Superior temporal gyrus (tissue), 1 donor: ENCODE results near the gene PPFIA2.
"Not testable (repeated sequence)": the region's sequence is repeated elsewhere in the genome, so short reads cannot be mapped to it uniquely, and the experiment has no call there.

Experiments used
- DNase-seq: peaks from one replicate; pipeline ENCODE4 v3.0.0-alpha.2; 2016; ENCODE audit errors: extremely low spot score

PPFIA2 gene

DNA sequence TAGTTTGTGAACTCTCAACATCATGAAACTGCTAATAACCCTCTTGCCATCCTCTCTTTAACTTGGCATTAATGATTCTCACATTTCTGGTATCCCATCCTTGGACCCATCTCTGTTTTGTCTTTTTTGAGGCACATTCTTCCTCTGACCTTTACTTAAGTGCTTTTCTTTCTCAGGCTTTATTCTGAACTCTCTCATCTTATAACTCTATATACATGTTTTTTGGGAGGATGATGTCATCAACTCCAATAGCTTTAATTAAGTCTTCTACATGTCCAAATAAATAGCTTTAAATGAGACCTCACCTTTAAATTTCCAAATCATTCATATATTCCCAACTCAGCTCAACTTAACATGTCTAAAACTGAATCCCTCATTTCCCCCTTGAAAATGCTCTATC is 88.4 kb downstream of the PPFIA2 start:
- DNase-seq: no peak

DNA sequence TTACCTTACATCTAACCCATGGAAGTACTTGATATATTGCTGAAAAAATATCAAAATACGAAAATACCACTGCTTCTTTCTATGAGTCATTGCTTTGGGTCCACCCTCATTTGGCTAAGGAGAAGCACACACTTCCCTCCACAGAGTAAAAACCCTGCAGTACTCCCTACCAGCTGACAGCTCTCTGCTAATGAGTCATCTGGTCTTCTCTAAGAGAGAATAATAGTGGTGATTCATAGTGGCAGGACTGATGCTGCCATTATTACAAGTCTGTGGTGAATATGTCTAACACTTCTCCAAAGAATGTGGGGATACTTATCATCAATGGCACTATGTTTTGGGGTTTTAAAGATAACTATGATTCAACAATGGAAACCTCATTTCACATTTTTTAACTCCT is 90.7 kb downstream of the PPFIA2 start:
- DNase-seq: peak; percentile 70

DNA sequence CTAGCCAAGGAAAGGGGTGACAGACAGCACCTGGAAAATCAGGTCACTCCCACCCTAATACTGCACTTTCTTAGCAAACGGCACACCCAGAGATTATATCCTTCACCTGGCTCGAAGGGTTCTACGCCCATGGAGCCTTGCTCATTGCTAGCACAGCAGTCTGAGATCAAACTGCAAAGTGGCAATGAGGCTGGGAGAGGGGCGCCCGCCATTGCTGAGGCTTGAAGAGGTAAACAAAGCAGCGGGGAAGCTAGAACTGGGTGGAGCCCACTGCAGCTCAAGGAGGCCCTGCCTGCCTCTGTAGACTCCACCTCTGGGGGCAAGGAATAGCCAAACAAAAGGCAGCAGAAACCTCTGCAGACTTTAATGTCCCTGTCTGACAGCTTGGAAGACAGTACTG is 99.8 kb downstream of the PPFIA2 start:
- not testable (repeated sequence) for DNase-seq

DNA sequence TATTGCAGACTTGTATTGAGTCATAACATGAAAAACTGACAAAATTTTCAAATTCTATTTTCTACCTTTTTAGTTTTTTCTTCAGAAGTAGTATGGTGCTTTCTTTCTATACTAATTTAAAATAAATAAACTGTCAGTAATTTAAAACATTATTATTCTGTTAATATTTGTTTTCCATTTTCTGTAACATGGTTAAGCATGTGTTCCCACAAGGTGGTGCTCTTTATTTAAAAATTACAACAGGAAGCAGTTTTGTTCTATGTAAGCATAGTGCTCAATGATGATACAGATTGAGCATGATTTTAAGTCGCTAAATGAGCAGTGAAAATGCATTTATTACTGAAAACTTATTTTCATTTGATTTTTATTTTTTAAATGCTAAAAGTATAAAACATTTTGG is 114.6 kb downstream of the PPFIA2 start:
- peak; percentile 88 for DNase-seq

DNA sequence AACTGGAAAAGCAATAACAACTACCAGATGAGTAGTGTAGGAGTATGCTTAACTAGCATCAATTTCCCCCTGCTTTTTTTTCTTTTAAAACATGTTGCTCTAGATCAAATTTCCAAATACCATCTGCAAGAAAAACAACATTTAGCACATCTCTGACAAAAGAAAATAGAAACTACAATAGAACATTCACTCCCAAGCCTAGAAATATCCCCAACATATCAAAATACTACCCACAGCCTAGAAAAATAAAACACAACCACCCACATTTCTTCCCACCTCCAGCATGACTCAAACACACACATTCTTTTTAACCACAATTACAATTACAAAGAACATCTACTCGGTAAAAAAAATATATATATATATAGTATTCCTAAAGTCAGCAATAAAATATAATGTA is 120.0 kb downstream of the PPFIA2 start:
- no peak for DNase-seq

DNA sequence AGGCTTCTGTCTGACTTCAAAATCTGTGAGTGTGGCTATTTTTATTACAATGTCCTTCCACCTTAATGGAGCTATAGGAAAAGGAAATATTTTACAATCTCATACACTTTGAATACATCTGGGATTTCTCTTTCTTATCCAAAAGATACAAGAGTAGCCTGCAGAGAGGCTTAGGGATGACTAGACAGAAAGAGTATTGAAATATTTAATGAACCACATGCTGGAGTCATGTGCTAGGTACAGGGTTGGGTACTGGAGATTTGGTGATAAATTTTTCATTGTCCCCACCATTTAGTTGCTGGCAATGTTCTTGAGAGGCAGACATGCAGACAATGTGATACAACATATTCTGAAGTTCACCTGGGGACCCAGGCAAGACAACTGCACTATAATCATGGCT is 126.0 kb downstream of the PPFIA2 start:
- DNase-seq: no peak

DNA sequence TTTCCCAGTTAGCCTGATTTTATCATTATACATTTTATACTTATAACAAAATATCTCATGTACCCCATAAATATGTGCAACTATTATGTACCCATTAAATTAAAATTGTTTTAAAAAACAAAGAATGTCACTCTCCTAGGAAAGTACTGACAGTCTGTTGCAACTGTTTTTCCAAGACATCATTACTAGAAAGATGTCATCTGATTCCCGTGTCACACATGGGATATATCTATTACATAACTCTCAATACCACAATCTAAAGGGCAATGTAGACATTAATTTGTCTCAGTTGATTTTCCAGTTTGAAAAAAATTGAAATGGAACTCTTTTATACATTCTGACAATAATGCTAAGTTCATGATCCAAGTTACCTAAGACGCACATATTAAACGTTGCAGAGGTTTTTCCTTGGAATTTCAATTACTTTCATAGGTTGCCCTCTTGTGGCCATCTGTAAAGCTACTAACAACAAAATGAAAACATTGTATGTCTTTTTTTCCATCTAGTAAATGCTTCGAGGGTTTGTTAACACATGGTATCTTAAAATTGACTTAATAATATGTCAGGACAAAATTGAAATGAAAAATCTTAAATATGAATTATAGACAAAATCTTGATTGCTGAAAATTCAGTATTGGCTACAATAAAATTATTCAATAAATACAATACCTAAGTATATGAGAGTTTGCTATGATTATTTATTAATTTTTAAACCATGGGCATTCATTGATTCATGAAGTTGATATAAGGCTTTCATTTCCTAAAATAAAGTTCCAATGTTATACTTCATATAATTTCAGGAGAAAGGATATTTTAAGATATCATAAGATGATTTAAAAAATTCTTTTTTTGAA is 131.6 kb downstream of the PPFIA2 start:
- peak; percentile 95 for DNase-seq

DNA sequence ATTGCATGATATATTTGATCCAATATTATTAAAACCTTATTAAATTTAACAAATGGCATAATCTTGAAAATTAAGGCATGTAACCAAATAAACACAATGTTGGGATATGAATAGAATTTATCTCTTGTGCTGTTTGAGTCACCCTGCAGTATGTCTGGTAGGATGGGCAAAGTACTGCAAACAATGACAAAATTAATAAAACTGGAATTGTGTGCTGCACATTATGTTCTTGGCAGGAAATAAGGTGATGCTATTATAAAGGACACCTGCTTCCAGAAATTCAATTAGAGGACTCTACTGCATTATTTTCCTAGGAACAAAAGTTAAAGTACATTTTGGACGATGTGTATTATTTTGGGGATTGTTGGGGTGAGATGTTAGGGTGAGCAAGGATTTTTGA is 132.7 kb downstream of the PPFIA2 start:
- DNase-seq: no peak

DNA sequence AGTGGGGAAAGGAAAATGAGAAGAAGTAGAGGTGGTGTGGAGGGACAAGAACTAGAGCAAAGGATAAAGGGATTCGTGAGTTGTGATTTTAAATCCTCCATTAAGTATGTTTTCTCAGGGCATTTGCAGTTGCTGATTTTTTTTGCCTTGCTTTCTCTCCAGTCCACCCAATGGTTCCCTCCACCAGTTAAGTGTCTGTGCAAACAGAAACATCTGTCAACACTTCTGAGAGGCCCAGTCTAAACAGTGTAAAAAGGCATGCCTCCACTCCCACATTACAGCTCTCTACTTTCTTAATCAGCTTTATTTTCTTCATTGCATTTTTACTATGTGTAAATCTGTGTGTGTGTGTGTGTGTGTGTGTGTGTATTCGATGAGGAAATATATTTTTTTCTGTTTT is 141.2 kb downstream of the PPFIA2 start:
- DNase-seq: no peak

DNA sequence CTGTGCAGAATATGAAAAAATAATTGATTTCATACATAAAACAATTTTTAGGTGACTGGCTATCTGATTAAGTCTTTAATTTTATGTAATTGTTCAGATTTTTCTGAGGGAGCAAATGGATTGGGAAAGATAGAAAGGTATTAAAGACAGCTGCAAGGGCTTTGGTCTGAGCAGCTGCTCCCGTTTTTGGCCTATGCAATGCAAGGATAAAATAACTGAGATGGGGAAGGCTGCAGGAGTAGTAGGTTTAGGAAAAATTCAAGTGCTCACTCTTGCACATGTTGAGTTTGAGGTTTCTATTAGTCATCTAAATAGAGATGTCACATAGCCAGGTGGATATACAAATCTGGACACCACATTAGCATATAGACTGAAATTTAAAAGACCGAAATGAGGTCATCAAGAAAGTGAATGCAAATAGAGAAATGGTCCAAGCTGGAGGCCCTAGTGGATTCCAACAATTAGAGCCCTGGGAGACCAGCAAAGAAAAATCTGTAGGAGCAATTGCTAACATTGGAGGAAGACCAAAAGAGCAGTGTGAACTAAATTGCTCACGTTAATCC is 144.0 kb downstream of the PPFIA2 start:
- DNase-seq: no peak

DNA sequence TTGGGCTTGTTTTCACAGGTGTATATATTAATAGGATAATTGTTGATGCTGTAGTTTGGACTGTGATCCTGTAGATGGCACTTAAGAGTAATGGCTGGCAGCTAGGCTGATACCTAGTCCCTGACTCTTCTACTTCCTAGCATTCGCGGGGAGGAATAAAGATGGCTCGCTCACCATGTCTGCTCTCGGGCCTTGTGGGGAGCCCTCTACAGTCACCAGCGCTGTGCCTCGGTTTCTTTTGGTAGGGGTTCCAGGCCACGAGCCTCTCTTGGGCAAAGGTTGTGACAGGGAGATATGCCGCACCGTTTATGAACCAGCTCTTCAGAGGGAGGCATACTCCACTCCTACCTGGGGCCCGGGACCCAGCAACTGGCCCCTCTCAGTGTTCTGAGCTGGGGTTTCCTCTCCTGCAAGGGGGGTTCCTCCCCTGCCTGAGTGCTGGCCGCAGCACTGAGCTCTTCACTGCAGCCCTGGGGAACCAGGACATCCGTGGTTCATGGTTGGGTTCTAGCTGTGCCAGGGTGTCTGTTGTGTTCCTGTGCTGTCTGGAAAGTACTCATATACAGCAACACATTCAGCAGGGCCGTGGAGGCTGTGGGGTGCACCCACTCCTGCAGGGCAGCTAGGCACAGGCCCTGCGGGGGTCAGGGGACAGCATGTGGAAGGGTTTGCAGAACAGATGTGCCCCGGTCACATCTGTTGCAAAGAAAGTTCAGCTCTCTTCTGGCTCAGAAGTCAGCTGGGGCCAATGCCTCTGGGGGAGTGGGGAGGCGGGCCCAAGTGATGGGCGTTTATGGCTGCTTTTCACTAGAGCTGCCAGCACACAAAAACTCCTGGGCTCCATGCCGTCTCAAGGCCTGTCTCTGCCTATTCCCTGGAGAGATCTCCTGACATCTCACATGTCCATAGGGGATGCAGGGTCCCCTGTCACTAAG is 147.9 kb downstream of the PPFIA2 start:
- DNase-seq: no peak

DNA sequence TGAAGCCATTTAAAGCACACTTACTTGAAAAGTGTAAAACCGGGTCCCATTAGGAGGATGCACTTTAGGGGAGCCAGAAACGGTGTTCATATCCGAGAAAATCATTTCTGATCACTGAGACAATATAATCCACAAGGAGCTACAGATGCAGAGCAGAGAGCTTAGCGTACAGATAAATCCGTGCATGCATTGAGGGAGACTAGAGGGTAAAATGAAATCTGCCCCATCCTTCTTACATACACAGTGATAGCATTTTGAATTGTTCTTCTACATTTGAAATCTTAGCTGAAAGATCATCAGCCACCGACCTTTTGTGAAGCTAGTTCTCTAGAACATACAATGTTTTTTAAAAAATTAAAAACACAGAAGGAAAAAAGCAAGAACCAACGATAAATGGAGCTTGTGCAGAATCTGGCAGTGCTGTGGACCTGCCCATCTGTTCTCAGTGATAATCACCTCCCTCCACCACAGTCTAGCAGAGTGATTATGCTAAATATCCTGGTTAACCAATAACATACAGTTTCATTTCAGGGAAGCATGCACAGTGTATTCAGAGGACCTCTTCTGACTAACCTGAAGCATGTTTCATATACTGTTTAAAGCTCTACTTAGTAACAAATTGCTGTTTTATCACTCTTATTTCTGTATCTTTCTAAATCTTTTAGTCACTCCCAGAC is 161.1 kb downstream of the PPFIA2 start:
- DNase-seq: peak; percentile 67

DNA sequence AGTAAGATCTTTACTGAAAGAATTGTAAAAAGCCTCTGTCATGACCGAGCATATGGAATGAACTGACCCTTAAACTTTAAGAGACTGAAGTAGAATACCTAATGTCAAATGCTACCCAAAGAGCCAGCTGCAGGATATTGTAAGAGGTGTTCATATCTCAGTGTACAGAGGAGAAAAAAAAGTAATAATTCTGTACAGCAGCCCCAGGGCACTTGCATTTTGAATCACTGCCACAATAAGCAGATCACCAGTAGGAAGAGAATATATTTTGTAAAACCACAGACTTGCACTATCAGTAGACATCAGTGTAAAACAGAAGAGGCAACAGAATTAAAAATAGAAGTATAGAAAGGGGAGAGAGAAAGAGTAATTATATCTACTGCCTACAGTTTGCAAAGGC is 162.6 kb downstream of the PPFIA2 start:
- no peak for DNase-seq

DNA sequence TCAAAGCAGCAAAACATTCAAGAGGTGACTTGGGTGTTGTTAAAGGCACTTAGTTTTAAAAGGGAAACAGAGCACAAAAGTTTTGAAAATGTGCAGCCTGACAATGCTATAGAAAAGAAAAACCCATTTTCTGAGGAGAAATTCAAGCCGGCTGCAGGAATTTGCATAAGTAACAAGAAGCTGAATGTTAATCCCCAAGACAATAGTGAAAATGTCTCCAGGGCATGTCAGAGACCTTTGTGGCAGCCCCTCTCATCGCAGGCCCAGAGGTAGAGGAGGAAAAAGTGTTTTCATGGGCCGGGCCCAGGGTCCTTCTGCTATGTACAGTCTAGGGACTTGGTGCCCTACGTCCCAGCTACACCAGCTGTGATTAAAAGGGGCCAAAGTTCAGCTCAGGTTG is 167.9 kb downstream of the PPFIA2 start:
- no peak for DNase-seq

DNA sequence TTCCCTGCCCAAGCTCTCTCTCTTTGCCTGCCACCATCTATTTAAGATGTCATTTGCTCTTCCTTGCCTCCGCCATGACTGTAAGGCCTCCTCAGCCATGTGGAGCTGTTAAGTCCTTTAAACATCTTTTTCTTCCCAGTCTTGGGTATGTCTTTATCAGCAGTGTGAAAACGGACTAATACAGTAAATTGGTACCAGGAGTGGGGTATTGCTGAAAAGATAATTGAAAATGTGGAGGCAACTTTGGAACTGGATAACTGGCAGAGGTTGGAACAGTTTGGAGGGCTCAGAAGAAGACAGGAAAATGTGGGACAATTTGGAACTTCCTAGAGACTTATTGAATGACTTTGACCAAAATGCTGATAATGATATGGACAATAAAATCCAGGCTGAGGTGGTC is 168.4 kb downstream of the PPFIA2 start:
- not testable (repeated sequence) for DNase-seq

DNA sequence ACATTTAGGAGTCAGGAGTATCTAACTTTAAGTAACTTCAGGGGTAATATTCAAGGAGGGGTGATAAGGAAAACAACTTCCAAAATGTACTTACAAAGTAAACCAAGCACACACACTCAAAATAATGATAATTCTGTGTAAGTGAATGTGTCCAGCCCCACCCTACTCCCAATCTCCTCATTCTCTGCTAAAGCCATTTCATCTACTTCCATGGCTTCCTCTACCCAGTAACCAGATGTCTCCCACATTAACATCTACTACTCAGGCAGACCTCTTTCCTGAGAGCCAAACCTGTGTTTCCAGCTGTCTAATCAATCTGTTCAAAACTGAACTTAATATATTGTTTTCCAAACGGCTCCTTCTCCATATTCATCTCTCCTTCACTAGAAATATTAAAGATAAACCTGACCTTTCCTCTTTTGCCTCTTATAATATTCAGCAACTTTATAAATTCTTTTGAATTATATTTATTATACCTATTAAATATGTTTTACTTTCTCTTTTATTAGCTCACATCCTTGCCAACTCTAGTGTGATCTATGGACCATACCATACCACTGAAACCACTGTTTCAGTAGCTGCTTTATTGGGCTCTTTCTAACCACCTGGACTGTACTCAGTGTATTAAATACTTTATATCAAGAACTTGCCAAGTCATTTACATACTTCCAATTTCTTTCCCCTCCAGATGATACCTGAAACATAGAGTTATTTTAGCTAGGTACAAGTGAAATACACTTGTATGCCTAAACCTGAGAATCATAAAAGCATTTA is 170.7 kb downstream of the PPFIA2 start:
- DNase-seq: no peak

DNA sequence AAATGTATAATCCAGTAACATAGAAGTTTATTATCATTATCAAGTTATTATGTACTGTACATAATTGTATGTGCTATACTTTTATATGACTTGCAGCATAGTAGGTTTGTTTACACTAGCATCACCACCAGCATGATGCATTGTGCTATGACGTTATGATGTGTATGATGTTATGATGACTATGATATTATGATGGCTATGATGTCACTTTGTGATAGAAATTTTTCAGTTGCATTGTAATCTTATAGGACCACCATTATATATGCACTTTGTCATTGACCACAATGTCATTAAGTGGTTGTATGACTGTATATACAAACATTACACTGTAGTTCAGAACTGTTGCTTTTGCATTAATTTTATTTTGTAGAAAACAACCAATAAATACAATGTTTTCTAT is 173.4 kb downstream of the PPFIA2 start:
- DNase-seq: no peak

DNA sequence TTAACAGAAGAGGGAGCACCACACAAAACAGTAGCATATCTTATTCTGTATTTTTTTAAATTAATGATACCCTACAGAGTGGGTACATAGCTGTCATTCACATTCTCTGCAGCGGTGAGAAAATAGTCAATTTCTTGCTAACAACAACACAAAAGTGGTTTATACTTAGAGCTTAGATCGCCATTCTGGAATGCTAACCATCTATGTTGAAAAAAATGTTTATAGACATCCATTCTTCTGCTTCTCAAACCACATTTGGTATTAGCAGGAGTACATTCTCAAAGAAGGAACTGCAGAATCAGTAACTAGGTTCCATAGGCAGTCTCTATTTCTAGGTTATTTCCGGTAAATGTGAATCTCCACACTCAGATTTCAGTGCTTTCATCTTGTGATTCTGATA is 185.9 kb downstream of the PPFIA2 start:
- no peak for DNase-seq

DNA sequence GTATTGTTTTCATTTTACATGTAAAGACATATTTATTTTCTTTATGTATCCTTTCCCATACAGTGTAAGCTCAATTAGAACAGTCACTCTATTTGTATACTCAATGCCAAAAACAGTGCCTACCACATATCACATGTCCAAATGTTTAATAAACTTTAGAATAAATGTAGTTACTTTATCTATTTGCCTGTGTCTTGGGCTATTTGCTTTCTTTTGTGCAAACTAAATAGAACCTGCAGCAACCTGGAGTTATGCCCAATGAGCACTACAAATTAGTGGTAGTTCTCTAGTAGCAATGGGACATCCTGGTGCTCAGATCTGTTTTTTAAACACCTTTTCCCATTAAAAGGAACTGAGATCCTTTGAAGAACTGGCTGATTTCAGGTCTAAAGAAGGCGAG is 186.7 kb downstream of the PPFIA2 start:
- no peak for DNase-seq

DNA sequence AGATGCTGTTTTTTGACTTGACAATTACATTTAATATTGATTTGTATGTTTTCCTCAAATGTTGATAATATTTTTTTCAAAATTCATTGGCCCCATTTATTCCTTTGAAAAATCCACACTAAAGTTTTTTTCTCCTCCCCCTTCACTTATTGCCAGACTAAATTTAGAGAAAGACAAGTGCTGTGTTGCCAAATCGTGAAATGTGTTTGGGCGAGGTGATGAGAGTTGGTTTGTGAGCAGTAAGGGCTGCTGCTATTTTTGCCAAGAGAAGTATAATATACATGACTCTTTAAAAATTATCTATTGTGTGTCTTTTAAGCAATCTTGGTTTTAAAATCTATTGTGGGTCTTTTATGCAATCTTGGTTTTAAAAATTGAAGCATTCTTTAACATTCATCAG is 188.9 kb downstream of the PPFIA2 start:
- peak; percentile 63 for DNase-seq

DNA sequence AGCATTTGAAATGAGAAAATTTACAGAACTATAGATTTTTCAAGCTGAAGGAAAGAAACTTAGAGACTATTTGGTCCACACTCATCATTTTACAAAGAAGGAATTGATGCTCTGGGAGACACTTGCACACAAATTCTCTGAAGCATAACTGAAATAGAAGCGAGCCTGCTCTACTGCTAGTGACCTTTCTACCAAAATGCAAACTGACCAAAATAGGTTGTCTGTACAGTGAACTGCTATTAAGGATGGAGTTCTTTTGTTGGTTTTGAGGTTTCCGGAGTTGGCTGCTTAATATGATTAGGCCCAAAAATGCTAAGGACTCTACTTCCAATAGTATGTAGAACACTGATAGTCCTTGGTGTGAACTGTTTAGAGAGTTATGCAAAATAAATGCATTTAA is 194.9 kb downstream of the PPFIA2 start:
- DNase-seq: no peak
